PC-9 (cell line): ENCODE results near the gene ANKS6.

Experiments used
- CTCF ChIP-seq: fragments of 200-600 bp; sonication (generic); conservative IDR thresholded peaks from 2 replicates; pipeline ENCODE4 v1.6.1; 2017; ENCODE audit warnings: mixed run types, antibody characterized with exemption, mild to moderate bottlenecking, moderate library complexity
- EZH2 ChIP-seq: fragments of 200-600 bp; sonication (generic); IDR thresholded peaks from 2 replicates; pipeline ENCODE4 v1.8.0; 2017; ENCODE audit warnings: antibody characterized with exemption, low read depth

DNA sequence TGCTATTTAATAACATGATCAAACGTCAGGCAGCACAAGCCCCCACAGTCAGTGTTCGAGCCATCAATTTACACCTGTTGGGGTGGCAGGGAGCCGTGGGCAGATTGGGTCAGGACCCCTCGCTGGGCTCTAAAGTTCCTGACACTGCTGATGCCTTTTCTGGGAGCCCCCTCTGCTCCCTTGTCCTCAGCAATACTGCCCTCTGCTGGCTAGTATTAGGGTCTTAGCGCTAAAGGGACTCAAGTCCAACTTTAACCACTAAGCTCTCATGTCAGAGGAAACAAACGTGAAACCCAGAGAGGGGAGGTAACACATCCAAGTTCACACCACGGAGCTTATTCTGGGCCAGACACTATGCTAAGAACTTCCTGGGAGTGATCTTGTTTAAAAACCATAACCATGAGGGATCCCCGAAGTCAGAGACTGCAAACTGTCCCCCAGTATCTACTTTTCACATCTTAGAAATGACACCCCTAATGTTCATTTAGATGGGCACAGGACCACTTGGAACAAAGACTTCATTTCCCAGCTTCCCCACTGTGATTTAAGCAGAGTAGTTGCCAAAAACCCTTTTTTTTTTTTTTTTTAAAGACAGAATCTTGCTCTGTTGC, 20.4 kb downstream of the ANKS6 start:
- TF ChIP-seq EZH2: no peak
- peak; percentile 69 for TF ChIP-seq CTCF
